Activated CD4-positive, alpha-beta T cell treated with anti-CD3 and anti-CD28 coated beads, Interleukin-2, amount 50 U/mL, for 4 hours (primary cell): Measurements from ENCODE around the gene HOXD13.

Experiments used
- DNase-seq, 2 experiments: peaks; one replicate each; pipeline ENCODE4 v3.0.0-alpha.2; 2020

Gene HOXD13

GRCh38 chr2:176081376-176081836, 11.1 kb upstream of the HOXD13 start:
- no peak for DNase-seq

DNA sequence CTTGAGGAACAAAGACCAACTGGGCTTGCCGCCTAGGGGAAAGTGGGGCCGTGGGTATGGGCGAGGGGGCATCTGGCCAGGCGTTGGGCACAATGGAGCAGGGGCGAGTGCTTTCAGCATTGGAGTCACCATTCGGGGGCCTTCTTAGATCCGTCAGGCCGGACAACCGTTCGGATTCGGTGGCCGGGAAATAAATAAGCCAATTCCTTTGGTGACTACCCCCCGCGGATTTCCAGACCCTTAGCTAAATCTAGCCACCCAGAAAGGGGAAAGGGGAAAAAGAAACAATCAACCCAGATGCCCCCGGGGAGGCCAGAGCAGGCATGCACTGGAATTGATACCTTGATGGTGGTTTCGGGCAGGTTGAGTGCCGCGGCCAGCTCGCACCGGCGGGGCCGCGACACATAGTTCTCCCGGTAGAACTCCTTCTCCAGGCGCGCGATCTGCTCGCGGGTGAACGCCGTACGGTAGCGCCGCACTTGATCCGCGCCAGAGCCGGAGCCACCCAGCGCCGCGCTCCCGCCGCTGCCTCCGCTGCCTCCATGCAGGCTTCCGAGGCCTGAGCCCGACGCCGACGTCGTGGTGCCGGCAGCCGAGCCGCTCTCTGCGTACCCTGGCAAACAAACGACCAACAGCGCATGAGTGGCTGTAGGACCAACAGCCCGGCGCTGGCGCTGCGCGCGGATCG, 10.5 kb upstream of the HOXD13 start:
- DNase-seq, result no peak

- no peak for DNase-seq
Observed at GRCh38 chr2:176082525-176082823, 10.0 kb upstream of the HOXD13 start.

GRCh38 chr2:176082824-176083751, 9.4 kb upstream of the HOXD13 start:
- DNase-seq, result no peak

DNA sequence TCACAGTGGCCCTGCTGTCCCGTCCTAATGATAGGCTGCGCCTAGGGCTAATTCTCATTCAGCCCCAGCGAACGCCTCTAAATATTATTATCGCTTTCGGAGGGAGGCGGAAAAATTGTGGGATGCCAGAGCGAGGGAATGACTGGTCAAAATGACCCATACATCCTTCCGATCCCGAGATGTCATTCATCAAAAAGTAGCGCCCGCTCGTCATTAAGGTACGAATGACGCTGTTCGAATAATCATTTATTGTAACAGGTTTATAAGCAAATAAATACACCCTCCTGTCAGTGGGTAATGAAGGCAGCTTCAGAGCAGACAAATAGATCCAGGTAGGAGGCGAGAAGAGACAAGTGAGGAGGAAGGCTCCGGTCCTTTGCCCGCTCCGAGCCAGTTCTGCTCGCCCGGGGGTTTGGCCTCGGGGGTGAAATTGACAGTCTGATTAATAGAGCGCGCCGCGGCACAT, 8.7 kb upstream of the HOXD13 start, which contains the start of gene EVX2:
EVX2 (minus strand) TSS at position 167 of the 466 bp plus-strand sequence. CDS start 186 bp downstream, outside the sequence.
- DNase-seq, result no peak

- DNase-seq, result no peak
Observed at GRCh38 chr2:176084611-176085119, 7.9 kb upstream of the HOXD13 start.

GRCh38 chr2:176085120-176085788, 7.3 kb upstream of the HOXD13 start:
- DNase-seq, result no peak

DNA sequence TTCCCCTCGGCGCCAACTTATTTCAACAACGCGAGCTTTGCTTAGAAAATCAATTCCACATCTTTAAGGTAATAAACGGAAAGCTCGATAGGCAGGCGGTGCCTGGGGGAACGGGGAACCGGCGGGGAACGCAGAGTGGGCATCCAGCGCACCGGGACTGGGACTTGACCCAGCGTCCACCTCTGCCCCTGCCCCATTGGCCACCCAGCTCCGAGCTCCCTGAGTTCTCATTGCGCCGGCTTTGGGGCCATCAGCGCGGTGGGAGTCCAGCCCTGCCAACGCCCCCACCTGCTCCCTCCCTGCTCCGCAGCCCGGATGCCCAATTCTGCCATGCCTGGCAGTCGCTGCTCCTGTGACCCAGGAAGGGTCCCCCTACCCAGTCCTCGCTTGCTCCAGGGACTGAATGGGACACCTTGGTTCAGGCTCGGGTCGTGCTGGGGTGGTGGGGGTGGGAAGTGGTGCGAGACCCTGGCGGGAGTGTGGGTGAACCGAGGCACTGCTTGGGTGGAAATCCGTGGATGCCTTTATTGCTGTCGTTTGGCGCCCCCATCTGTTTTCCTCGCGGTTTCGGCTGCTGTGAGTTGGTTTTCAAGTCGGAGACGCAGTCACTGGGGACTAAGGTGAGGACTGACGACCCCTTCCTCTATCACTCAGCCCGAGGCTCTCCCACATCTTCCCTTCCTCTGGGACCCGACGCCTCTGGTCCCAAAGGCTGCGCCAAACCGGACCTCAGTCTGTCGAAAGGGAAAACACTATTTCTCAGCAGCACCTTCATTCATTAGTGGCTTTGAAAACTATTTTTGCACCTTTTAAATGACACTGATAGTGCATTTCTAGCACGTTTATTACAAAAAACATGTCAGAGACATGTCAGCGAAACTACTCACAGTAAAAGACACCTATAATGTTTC, 6.4 kb upstream of the HOXD13 start:
- no peak for DNase-seq

DNA sequence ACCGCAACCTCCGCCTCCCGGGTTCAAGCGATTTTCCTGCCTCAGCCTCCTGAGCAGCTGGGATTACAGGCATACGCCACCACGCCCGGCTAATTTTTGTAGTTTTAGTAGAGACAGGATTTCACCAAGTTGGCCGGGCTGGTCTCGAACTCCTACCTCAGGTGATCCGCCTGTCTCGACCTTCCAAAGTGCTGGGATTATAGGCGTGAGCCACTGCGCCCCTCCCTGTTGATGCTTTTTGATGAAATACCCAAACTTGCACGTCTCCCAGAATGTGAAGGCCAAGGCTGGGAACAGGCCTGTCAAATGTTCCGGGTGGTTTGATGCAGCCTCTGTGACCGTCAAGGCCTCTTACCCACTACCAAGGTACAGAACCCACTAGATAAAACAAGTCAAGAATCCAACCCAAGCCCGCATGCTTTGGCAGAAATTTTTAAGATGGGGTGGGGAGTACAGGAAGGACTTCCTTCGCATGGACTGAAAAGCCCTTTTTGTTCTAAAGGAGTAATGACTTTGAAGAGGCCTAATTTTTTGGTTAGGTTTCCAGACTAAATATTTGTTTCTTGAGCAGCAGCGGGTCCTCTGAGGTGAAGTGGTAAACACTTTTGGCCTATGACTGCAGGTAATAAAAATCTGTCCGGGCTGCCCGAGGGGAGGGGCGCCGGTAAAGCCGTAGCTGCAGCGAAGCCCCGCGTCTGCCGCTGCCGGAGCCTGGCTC, 5.0 kb upstream of the HOXD13 start:
- DNase-seq, result no peak

- no peak for DNase-seq
Observed at GRCh38 chr2:176088048-176088936, 4.2 kb upstream of the HOXD13 start.

DNA sequence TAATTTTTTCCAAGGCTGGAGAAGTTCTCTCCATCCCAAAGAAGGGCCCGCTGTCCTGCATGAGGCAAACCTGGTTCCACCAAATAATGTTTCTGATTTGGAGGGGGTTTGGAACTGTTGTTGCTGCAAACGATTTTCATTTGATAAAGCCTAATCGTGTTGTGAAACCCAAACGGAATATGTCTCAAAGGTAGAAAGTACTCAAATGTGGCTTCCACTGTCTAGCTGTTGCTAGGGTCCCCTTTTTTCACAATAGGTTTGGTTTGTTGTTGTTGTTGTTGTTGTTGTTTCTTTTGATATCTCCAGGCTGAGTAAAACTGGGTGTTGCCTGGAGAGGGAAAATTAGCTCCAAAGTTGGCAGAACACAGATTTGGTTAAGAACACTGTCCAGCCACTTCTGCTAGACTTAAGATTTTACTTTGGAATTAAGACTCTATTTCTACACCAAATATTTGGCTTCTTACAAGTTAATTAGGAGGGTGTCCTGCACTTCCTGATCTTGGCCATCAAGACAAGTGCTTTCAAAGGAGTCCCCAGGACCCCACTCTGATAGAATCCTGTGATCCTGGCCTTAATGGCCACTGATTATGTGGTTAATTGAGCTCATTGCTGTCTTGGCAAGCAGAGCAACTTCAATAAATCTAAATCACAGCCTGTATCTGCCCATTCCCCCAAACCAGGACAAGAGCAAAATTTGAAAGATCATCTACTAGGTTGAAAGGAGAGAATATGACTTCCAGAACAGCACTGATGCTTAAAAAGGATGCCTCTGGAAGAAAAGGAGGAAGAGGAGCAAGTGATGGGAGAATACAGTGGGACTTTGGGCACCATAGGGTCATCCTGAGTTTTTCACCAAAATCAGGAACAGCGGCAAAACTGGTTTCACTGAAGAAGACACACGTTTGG, 3.3 kb upstream of the HOXD13 start:
- DNase-seq, result no peak

GRCh38 chr2:176089843-176090395, 2.6 kb upstream of the HOXD13 start:
- no peak for DNase-seq

DNA sequence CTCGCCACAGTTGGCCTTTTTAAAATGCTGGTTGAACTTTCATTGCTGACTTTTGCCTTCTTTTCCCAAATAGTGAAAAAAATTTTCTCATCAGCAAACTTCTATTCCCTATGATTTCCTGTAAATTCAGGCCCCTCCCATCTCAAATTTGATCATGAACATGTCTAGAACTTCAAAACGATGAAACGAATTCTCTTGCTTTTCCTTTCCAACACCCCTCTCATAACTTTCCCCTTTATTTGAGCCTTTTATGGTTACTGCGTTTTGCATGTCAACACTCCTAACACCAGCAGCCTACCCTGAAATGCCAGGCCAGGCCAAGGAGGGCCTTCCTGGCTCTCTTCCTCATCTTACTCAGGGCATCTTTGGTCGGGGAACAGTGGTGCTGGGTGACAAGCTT, 1.7 kb upstream of the HOXD13 start:
- no peak for DNase-seq

DNA sequence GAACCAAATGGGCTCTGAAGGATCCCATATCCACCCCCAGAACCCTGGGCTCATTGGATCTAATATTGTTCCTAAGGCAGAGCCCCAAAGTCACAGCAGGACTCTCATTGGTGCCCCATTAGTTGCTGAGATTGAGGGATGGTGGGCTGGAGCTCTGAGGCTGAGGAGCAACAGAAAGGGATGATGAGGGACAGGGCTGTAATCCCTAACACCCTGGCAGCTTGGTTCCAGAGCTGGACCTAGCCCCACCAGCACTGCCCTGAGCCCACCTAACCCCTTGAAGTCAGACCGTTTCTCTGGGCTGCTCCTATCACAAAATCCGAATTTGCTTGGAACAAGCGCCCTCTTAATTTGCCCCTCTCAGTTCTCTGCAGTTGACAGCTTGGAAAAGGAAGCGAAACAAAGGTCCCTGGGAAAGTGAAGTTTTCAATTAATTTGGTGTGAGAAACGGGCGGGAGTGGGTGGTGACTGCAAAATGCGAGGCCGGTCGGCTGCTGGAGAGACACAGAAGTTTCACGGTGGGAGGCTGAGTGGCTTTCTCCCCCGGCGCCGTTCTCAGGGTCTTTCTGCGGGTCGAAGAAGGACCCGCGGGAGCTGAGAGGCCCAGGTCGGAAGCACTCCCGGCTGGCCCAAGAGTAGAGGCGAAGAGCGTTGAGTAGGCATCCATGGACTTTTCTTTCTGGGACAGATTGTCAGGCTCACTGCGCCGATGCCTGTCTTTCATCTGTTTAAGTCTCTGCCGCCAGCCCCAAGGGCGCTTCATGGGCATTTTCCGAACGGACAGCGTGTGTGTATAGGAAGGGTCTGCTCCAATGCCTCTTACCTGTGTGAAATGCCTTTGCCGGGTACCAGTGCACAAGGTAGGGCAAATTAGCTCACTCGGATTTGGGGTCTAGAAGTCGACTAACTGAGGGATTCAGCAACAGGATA, 927 bp upstream of the HOXD13 start:
- no peak for DNase-seq

DNA sequence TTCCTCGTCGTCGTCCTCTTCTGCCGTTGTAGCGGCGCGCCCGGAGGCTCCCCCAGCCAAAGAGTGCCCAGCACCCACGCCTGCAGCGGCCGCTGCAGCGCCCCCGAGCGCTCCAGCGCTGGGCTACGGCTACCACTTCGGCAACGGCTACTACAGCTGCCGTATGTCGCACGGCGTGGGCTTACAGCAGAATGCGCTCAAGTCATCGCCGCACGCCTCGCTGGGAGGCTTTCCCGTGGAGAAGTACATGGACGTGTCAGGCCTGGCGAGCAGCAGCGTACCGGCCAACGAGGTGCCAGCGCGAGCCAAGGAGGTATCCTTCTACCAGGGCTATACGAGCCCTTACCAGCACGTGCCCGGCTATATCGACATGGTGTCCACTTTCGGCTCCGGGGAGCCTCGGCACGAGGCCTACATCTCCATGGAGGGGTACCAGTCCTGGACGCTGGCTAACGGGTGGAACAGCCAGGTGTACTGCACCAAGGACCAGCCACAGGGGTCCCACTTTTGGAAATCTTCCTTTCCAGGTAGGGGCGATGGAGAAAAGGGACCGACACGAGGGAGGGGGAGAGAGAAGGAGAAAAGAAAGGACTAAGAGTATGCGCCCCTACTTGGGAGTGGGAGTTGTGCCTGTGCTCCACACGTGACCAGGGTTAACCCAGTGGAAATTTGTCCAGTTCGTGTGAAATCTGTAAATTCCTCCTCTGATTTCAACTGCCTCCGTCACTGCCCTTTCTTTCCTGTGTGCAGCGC, 800 bp downstream of the HOXD13 start:
- no peak for DNase-seq

DNA sequence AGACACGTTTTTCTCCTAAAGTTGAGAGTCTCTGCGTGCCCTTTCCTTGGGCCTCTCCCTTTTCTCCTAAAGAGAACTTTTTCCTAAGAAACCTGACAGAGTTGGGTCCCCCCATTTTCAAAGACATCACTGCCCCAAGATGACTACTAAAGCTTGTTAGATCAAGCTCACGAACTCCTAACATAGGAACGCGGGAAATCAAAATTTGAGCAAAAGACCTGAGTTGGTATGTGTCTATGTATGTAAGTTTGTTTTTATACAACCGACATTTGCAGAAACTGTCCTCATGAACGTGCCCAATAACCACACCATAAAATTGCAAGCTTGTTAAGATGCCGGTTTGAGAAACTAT, 1.4 kb downstream of the HOXD13 start:
- no peak for DNase-seq

- DNase-seq, result no peak
Observed at GRCh38 chr2:176094349-176094748, 1.8 kb downstream of the HOXD13 start.
